Measurements from ENCODE around the gene LYPD1. TPM values are rescaled to one million over a fixed set of nuclear protein-coding genes. Genes with fewer than 3 reads are reported as not detected.

LYPD1 gene, protein sequence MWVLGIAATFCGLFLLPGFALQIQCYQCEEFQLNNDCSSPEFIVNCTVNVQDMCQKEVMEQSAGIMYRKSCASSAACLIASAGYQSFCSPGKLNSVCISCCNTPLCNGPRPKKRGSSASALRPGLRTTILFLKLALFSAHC
- total RNA-seq = 53.2 and 59.1 TPM in 2 replicates

DNA sequence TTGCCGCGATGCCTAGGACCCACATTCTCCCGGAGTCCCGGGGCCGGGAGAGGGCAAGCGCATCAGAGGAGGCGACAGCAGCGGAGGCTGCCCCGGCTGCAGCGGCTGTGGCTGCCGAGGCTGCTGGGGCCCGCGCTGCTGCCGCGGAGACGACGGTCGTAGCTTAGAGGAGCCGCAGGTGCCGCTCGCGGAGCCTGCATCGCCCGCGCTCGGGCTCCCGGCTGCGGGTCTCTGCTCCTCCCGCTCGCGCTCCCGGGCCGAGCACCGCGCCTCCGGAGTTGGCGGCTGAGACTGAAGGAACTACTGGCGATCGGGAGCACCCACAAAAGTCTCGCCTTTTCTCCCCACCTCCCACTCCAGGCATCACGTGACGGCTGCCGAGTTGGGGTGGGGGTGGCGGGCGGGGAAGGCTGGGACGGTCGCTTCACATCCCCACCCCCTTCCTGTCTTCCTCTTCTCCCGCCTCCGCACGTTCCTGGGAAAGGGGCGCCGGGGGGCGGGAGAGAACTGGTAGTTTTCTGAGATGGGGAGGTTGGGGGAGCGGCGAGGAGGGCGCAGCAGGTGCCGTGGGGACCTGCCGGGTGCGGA is at the start of gene LYPD1:
Gene LYPD1, minus strand, starts transcription at position 298 of the 588 bp plus-strand sequence. Its CDS starts 273 bp downstream, at position 25.
- peak within 1 kb of the TSS; percentile 91 for H3K4me3 ChIP-seq (ENCODE audit: low read depth, low read length)
- TF ChIP-seq, protein P1, sequence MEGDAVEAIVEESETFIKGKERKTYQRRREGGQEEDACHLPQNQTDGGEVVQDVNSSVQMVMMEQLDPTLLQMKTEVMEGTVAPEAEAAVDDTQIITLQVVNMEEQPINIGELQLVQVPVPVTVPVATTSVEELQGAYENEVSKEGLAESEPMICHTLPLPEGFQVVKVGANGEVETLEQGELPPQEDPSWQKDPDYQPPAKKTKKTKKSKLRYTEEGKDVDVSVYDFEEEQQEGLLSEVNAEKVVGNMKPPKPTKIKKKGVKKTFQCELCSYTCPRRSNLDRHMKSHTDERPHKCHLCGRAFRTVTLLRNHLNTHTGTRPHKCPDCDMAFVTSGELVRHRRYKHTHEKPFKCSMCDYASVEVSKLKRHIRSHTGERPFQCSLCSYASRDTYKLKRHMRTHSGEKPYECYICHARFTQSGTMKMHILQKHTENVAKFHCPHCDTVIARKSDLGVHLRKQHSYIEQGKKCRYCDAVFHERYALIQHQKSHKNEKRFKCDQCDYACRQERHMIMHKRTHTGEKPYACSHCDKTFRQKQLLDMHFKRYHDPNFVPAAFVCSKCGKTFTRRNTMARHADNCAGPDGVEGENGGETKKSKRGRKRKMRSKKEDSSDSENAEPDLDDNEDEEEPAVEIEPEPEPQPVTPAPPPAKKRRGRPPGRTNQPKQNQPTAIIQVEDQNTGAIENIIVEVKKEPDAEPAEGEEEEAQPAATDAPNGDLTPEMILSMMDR (IDR thresholded peaks at IDR 0.05; ENCODE audit: insufficient read depth, low read length, poor library complexity, severe bottlenecking) = no peak
- no peaks in the 10 kb centered on the region for H3K27me3 ChIP-seq (ENCODE audit: control insufficient read depth, insufficient read depth, low read length)
- no peak for DNase-seq (ENCODE audit: low read depth)
- no peaks in the 10 kb centered on the region for H3K36me3 ChIP-seq (ENCODE audit: control insufficient read depth, insufficient read depth, low read length)

DNA sequence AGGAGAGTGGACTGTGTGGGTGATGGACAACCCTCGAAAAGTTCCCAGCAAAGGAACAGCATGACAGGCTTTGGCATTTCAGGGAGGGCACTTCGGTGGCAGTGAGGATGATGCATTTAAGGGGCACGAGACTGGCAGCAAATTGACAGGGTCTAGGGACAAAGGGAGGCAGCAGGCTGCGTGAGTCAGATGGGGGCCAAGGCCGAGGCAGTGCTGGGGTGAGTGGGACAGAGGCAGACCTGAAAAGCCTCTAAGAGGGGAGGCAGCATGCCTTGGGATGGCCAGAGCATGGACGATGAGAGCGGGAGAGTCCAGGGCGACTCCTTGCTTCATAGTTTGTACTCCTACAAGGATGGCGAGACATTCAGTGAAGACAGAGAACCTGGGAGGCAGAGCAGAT is 49.5 kb upstream of the LYPD1 start:
- DNase-seq (ENCODE audit: low read depth) = no peak
- TF ChIP-seq, protein P1 (IDR thresholded peaks at IDR 0.05; ENCODE audit: insufficient read depth, low read length, poor library complexity, severe bottlenecking) = no peak
- no peaks in the 10 kb centered on the region for H3K36me3 ChIP-seq (ENCODE audit: control insufficient read depth, insufficient read depth, low read length)

DNA sequence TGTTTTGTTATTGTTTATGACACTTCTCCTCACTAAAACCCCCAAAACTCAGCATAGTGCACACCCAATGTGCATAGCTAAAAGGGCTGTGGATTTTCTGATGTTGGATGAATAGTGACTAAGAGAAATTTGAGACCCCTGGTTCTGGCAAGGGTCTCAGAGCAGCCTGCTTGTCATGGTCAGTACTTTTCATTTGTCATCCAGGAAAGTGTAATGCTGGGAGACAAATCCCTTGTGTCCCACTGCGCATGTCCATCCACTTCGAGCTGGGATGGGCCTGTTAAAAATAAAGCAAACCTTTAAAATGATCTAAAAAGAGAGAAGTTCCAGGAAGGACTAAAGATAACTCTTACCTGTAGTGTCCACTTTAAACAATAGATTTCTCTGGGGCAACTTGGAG is 46.9 kb upstream of the LYPD1 start:
- H3K27me3 ChIP-seq (ENCODE audit: control insufficient read depth, insufficient read depth, low read length) = no peaks in the 10 kb centered on the region
- TF ChIP-seq, protein P1 (IDR thresholded peaks at IDR 0.05; ENCODE audit: insufficient read depth, low read length, poor library complexity, severe bottlenecking) = no peak
- H3K4me3 ChIP-seq (ENCODE audit: low read depth, low read length) = no peak overlapping the region
- no peak for DNase-seq (ENCODE audit: low read depth)
- no peaks in the 10 kb centered on the region for H3K36me3 ChIP-seq (ENCODE audit: control insufficient read depth, insufficient read depth, low read length)

More for the DNA sequence above, 49.5 kb upstream of the LYPD1 start:
- no peaks in the 10 kb centered on the region for H3K27me3 ChIP-seq (ENCODE audit: control insufficient read depth, insufficient read depth, low read length)
- no peak overlapping the region for H3K4me3 ChIP-seq (ENCODE audit: low read depth, low read length)

DNA sequence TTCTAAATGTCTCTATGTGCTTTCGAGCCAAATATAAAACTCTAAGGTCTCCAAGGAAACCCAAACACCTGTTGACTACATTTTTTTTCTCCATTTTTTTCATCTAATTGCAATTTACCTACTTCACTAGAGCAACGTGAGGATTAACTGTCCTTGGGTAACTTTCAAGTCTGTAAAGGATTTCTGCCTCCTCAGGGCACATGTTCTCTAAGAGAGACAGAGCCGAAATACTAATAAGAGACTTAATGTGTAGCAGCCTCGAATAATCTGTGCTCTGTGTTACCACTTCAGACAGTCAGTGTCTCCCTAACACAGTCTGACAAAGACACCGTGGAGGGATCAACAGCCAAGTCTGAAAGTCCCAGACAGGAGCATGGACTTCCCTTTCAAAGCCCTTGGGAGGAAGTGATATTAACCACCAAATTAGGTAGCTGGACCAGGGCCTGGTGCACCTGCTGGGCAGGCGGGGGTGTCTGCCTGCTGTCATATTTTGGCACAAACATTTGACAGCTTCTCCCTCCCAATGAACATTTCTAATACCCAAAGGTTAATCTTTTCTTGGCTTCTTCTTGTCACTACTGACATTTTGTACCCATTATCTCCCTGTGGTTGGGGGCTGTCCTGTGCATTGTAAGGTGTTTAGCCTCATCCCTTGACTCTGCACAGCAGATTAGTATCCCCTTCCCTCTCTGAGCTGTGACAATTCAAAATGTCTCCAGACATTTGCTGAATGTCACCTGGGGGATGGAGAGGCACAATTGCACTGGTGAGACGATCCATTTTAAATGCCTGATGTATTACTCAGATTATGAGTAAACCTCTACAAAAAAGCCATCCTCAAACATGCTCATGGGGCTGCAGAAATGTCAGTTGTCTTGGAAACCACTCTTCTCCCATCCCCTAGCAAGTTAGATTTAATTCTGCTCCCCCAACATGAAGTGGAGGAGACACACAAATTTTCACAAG is 45.7 kb upstream of the LYPD1 start:
- TF ChIP-seq, protein P1 (IDR thresholded peaks at IDR 0.05; ENCODE audit: insufficient read depth, low read length, poor library complexity, severe bottlenecking) = no peak

DNA sequence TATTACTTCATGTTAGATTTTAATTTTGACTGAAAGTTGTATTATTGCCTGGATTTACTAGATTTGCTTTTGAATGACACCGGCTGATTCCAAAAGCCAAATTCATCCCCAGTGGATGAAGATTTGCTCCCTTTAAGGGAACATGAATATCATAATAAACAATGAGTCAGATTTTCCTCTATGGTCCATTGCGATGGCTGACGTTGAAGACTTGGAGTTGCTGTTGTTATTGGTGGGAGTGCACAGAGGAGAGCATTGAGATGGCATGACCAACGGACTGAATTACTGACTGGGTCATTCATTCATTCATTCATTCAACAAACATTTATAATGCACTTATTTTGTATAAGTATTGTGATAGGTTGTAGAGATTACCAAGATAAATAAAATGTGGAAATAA is 33.4 kb upstream of the LYPD1 start:
- Histone ChIP-seq H3K4me3 (ENCODE audit: low read depth, low read length) (no peak overlapping the region), H3K27me3 (ENCODE audit: control insufficient read depth, insufficient read depth, low read length) (no peaks in the 10 kb centered on the region), H3K36me3 (ENCODE audit: control insufficient read depth, insufficient read depth, low read length) (no peaks in the 10 kb centered on the region)
- no peak for DNase-seq (ENCODE audit: low read depth)
- TF ChIP-seq, protein P1 (IDR thresholded peaks at IDR 0.05; ENCODE audit: insufficient read depth, low read length, poor library complexity, severe bottlenecking) = no peak

More for the DNA sequence above, 45.7 kb upstream of the LYPD1 start:
- no peaks in the 10 kb centered on the region for H3K27me3 ChIP-seq (ENCODE audit: control insufficient read depth, insufficient read depth, low read length)
- H3K36me3 ChIP-seq (ENCODE audit: control insufficient read depth, insufficient read depth, low read length) = no peaks in the 10 kb centered on the region
- no peak overlapping the region for H3K4me3 ChIP-seq (ENCODE audit: low read depth, low read length)
- no peak for DNase-seq (ENCODE audit: low read depth)

Data from kidney epithelial cell (primary cell).